Suprapubic skin (tissue), 4 donors: Measurements from ENCODE around the gene NR2F1-AS1. TPM values are rescaled to one million over a fixed set of nuclear protein-coding genes. Genes with fewer than 3 reads are reported as not detected.

Source experiments
- DNase-seq, 2 donors: peaks; one replicate each; pipeline ENCODE4 v3.0.0-alpha.2; 2019; ENCODE audit warnings: low spot score in 2 of 2
- H3K27ac ChIP-seq: fragments of 200-600 bp; sonication (generic); one replicate; pipeline ENCODE4 v1.5.1; 2019
- H3K27me3 ChIP-seq: fragments of 200-600 bp; sonication (generic); one replicate; pipeline ENCODE4 v1.5.1; 2019
- H3K36me3 ChIP-seq: fragments of 200-600 bp; sonication (generic); one replicate; pipeline ENCODE4 v1.5.1; 2019
- H3K4me1 ChIP-seq: fragments of 200-600 bp; sonication (generic); one replicate; pipeline ENCODE4 v1.5.1; 2019
- H3K4me3 ChIP-seq: fragments of 200-600 bp; sonication (generic); one replicate; pipeline ENCODE4 v1.5.1; 2019; ENCODE audit warnings: mild to moderate bottlenecking
- H3K9me3 ChIP-seq: fragments of 200-600 bp; sonication (generic); one replicate; pipeline ENCODE4 v1.5.1; 2019
- EP300 ChIP-seq: sonication (generic); formaldehyde crosslinking; IDR thresholded peaks from one replicate; pipeline ENCODE4 v1.6.1; 2017; ENCODE audit warnings: antibody characterized with exemption
- POLR2A ChIP-seq, 2 donors: fragments of 450-650 bp; IDR thresholded peaks; one replicate each; pipeline ENCODE4 v1.6.1; 2017; ENCODE audit warnings: antibody characterized with exemption in 2 of 2, mild to moderate bottlenecking in 2 of 2, moderate library complexity in 2 of 2
- POLR2AphosphoS5 ChIP-seq, 3 donors: sonication (generic); formaldehyde crosslinking; IDR thresholded peaks; one replicate each; pipeline ENCODE4 v1.6.1; 2017; ENCODE audit warnings: antibody characterized with exemption in 3 of 3
- WGBS: methylation state at CpG from one replicate; pipeline ENCODE4 v1.1.5; 2018; 5-methylcytosine and 5-hydroxymethylcytosine counted together
- total RNA-seq, 4 donors: library from RNA; depleted of rRNA; stranded (reverse); fragments of >200 nt; gene quantifications; one replicate each; pipeline ENCODE4 v1.1.0, GENCODE V29; 2016
- TF ChIP-seq, protein P1 (sequence below), 2 donors: fragments of 200-600 bp in 1 of 2; fragments of 450-650 bp in 1 of 2; sonication (generic) in 1 of 2; IDR thresholded peaks; one replicate each; pipeline ENCODE4 v1.5.1; 2016 to 2019; ENCODE audit warnings: antibody characterized with exemption in 2 of 2, mild to moderate bottlenecking in 1 of 2, moderate library complexity in 1 of 2

The NR2F1-AS1 gene
- total RNA-seq, 4 donors from 2014 or later: 0.76 to 1.4 (median 1.2) TPM

DNA sequence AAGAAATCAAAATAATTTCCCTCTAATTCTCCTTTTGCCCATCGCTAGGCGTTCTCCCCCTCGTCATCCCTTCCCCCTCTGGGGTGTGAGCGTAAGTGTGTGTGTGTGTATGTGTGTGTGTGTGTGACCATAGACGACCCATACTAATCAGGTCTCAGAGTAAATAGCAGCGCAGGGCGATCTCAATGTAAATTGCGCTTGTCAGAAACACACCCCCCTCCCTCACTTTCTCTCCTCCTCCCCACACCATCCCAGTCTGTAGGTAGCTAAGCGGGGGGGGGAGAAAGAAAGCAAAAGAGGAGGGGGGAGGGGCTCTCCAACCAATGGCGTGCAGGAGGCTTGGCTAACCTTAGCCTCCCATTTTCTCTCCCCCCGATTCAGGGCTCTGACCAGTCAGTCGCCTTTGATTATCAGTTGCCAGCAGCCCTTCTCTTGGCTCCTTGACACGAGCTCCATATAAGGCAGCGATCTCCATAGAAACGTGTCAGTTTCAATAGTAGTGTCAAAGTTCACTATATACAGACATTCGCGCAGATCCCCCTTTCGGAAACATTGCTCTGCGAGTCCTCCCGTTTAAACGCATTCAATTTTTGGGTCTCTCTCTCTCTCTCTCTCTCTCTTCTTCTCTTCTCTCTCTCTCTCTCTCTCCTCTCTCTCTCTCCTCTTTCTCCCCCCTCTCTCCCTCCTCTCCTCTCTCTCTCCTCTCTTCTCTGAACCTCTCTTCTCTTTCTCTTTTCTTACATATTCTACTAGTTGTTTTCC, 1.8 kb upstream of the NR2F1-AS1 start, which contains the start of gene NR2F1:
Gene NR2F1, plus strand, starts transcription at position 546 of the 762 bp plus-strand sequence. CDS start 1,802 bp downstream, outside the sequence.
- DNase-seq: no peak
- TF ChIP-seq, protein P1, sequence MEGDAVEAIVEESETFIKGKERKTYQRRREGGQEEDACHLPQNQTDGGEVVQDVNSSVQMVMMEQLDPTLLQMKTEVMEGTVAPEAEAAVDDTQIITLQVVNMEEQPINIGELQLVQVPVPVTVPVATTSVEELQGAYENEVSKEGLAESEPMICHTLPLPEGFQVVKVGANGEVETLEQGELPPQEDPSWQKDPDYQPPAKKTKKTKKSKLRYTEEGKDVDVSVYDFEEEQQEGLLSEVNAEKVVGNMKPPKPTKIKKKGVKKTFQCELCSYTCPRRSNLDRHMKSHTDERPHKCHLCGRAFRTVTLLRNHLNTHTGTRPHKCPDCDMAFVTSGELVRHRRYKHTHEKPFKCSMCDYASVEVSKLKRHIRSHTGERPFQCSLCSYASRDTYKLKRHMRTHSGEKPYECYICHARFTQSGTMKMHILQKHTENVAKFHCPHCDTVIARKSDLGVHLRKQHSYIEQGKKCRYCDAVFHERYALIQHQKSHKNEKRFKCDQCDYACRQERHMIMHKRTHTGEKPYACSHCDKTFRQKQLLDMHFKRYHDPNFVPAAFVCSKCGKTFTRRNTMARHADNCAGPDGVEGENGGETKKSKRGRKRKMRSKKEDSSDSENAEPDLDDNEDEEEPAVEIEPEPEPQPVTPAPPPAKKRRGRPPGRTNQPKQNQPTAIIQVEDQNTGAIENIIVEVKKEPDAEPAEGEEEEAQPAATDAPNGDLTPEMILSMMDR (IDR thresholded peaks at IDR 0.05): no peak
- no peak for TF ChIP-seq POLR2A (IDR thresholded peaks at IDR 0.05)
- Histone ChIP-seq H3K4me3 (peak within 1 kb of the TSS; percentile 60), H3K27me3 (peaks cover 88% of the 10 kb centered on the region), H3K27ac (no peak within 1 kb of the TSS), H3K9me3 (no peaks in the 10 kb centered on the region), H3K36me3 (no peaks in the 10 kb centered on the region), H3K4me1 (peaks cover 56% of the 10 kb centered on the region)
- 5% methylated on average over 21 of the region's 21 CpGs for WGBS

DNA sequence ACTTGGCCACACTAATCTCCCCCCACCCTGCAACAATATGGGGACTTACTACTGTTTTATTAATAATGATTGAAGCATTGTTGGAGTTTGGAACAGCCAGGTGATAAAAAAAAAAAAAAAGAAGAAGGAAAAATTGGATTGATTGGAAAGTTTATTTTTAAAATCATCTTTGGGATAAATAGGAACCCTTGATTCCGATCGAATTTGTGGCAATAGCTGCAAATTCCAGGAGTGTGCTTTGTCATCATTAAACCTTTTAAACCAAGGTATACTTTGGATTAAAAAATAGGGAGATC, 1.1 kb upstream of the NR2F1-AS1 start:
- peaks cover 84% of the 10 kb centered on the region for H3K27me3 ChIP-seq
- no peak for TF ChIP-seq POLR2AphosphoS5 (IDR thresholded peaks at IDR 0.05)
- TF ChIP-seq, protein P1 (IDR thresholded peaks at IDR 0.05): no peak
- no peak for TF ChIP-seq POLR2A (IDR thresholded peaks at IDR 0.05)
- no peak for TF ChIP-seq EP300
- H3K27ac ChIP-seq: no peak overlapping the region
- WGBS: 0% methylated on average over 2 of the region's 2 CpGs
- no peak for DNase-seq
- H3K9me3 ChIP-seq: no peaks in the 10 kb centered on the region
- H3K4me3 ChIP-seq: peak overlapping the region; percentile 60
- no peaks in the 10 kb centered on the region for H3K36me3 ChIP-seq
- H3K4me1 ChIP-seq: peaks cover 56% of the 10 kb centered on the region

DNA sequence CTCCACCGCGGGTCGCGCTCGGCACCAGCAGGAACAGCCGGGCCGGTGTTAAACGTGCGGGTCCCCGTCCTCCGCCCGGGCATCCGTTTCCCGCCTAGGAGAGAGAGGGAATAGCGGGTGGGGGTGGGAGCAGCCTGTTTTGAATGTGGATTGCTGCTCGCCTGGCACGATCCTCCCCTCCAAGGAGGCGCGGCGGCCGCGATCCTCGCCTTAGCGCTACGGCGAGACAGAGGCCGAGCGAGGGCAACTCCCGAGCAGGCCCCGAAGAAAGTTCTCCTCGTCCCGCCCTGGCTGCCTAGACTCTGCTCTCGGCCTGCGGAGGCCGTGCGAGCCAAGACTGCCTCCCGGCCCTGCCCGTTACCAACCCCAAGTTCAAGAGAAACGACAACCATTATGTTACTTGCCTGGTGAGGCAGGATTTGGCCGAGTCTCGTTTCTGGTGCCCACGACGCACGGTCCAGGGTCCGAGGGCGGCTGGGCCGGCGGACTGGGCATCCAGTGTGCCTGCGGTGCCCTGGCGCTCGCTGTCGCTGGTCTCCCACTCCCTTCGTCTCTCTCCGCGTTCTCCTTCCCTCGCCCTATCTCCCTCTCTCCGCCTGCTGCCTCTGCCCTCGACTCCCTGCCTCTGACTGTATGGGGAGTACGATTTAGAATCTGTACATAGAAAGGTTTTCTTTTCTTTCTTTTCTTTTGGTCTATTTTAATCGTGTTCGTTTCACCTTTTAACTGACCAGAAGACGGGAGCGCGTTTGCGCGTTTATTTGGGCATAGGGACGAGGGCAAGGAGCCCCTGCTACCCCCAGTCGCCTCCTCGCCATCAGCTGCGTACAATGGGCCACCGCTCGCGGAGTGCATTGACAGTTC, 724 bp downstream of the NR2F1-AS1 start:
- H3K27ac ChIP-seq: peak overlapping the region; percentile 67
- TF ChIP-seq POLR2A (IDR thresholded peaks at IDR 0.05) (no peak), EP300 (no peak), POLR2AphosphoS5 (IDR thresholded peaks at IDR 0.05) (no peak)
- TF ChIP-seq, protein P1 (IDR thresholded peaks at IDR 0.05): no peak
- H3K9me3 ChIP-seq: no peaks in the 10 kb centered on the region
- H3K27me3 ChIP-seq: peaks cover 83% of the 10 kb centered on the region
- WGBS: 2% methylated on average over 37 of the region's 73 CpGs
- H3K4me1 ChIP-seq: peaks cover 50% of the 10 kb centered on the region
- no peaks in the 10 kb centered on the region for H3K36me3 ChIP-seq
- peak overlapping the region; percentile 60 for H3K4me3 ChIP-seq
- no peak for DNase-seq

DNA sequence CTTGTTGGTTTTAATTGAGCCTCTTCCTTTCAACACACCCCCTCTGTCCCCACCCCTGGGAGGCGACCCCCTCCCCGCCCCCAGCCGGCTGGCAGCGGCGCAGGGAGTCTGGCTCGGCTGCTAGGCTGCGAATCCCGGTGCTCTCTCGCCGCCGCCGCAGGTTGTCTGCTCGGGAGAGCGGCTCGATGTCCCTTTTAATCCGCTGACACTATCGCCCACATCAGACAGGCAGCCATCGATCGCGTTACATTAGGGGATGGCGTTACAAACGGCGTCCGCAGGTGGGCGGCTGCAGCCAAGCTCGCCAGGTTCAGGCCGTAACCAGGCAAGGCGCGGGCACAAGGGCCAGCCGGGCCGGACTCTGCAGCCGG, 1.3 kb downstream of the NR2F1-AS1 start:
- DNase-seq: no peak
- peaks cover 84% of the 10 kb centered on the region for H3K27me3 ChIP-seq
- H3K9me3 ChIP-seq: no peaks in the 10 kb centered on the region
- WGBS: 3% methylated on average over 16 of the region's 32 CpGs
- H3K36me3 ChIP-seq: no peaks in the 10 kb centered on the region
- no peak for TF ChIP-seq POLR2A (IDR thresholded peaks at IDR 0.05)
- TF ChIP-seq, protein P1 (IDR thresholded peaks at IDR 0.05): no peak
- peaks cover 48% of the 10 kb centered on the region for H3K4me1 ChIP-seq
- peak overlapping the region; percentile 67 for H3K27ac ChIP-seq
- peak overlapping the region; percentile 60 for H3K4me3 ChIP-seq
